Neural cell (in vitro differentiated cells): ENCODE data around the gene MATN3. TPM values are rescaled to one million over a fixed set of nuclear protein-coding genes. Genes with fewer than 3 reads are reported as not detected.

Source experiments
- H2AFZ ChIP-seq: fragments of 200-600, 300-800 bp; sonication (generic), shearing (Covaris generic); 2 replicates; pipeline ENCODE4 v1.6.0; 2014; ENCODE audit warnings: low read depth, mild to moderate bottlenecking, antibody characterized with exemption, low read length, moderate library complexity
- H3F3A ChIP-seq: fragments of 200-600 bp; shearing (Covaris generic); 2 replicates; pipeline ENCODE4 v1.6.1; 2016; ENCODE audit warnings: mild to moderate bottlenecking, moderate library complexity, mixed read lengths, antibody characterized with exemption, low read length; ENCODE audit not compliant: insufficient read depth, poor library complexity, severe bottlenecking
- H3K27ac ChIP-seq: fragments of 200-600, 300-800 bp; sonication (generic), shearing (Covaris generic); 2 replicates; pipeline ENCODE4 v1.5.1; 2014; ENCODE audit warnings: mild to moderate bottlenecking, low read length, moderate library complexity
- H3K27me3 ChIP-seq: fragments of 300-800, 200-600 bp; sonication (generic), shearing (Covaris generic); 2 replicates; pipeline ENCODE4 v1.6.0; 2014; ENCODE audit warnings: mild to moderate bottlenecking, low read depth, low read length, moderate library complexity; ENCODE audit not compliant: insufficient read depth
- H3K36me3 ChIP-seq: fragments of 300-800, 200-600 bp; sonication (generic), shearing (Covaris generic); 2 replicates; pipeline ENCODE4 v1.5.1; 2014; ENCODE audit warnings: mild to moderate bottlenecking, antibody characterized with exemption, low read length, moderate library complexity; ENCODE audit not compliant: insufficient read depth
- H3K4me2 ChIP-seq: fragments of 300-800, 200-600 bp; sonication (generic), shearing (Covaris generic); 2 replicates; pipeline ENCODE4 v1.6.0; 2014; ENCODE audit warnings: mild to moderate bottlenecking, low read length
- H3K4me3 ChIP-seq: fragments of 300-800, 200-600 bp; sonication (generic), shearing (Covaris generic); 2 replicates; pipeline ENCODE4 v1.5.1; 2014; ENCODE audit warnings: mild to moderate bottlenecking, low read length, moderate library complexity
- H3K79me2 ChIP-seq: fragments of 200-600 bp; shearing (Covaris generic); replicated peaks from 2 replicates; pipeline ENCODE4 v1.6.0; 2014; ENCODE audit warnings: mild to moderate bottlenecking, low read length, moderate library complexity; ENCODE audit not compliant: insufficient read depth
- H3K9ac ChIP-seq: fragments of 300-800, 200-600 bp; sonication (generic), shearing (Covaris generic); 2 replicates; pipeline ENCODE4 v1.6.1; 2016; ENCODE audit warnings: mild to moderate bottlenecking, low read length, mixed read lengths
- H3K9me2 ChIP-seq: fragments of 200-600 bp; shearing (Covaris generic); 2 replicates; pipeline ENCODE4 v1.6.1; 2016; ENCODE audit warnings: mild to moderate bottlenecking, low read length, mixed read lengths; ENCODE audit not compliant: insufficient read depth
- H3K9me3 ChIP-seq: fragments of 200-600, 300-800 bp; sonication (generic), shearing (Covaris generic); 2 replicates; pipeline ENCODE4 v1.6.1; 2016; ENCODE audit warnings: mild to moderate bottlenecking, mixed run types, low read length, moderate library complexity, mixed read lengths
- H4K20me1 ChIP-seq: fragments of 200-600 bp; shearing (Covaris generic); 2 replicates; pipeline ENCODE4 v1.6.1; 2016; ENCODE audit warnings: mild to moderate bottlenecking, mixed run types; ENCODE audit not compliant: insufficient read depth
- CTCF ChIP-seq: fragments of 450-650 bp; IDR thresholded peaks from 2 replicates; pipeline ENCODE4 v1.5.1; 2014; ENCODE audit warnings: antibody characterized with exemption, mild to moderate bottlenecking, moderate library complexity; ENCODE audit not compliant: poor library complexity, severe bottlenecking
- EP300 ChIP-seq: fragments of 450-650 bp; conservative IDR thresholded peaks from 2 replicates; pipeline ENCODE4 v1.6.1; 2014; ENCODE audit warnings: antibody characterized with exemption, mild to moderate bottlenecking, moderate library complexity; ENCODE audit not compliant: poor library complexity, severe bottlenecking
- EZH2 ChIP-seq: fragments of 200-600, 300-800 bp; shearing (Covaris generic), sonication (generic); IDR thresholded peaks from 2 replicates; pipeline ENCODE4 v1.6.1; 2014; ENCODE audit warnings: antibody characterized with exemption, low read length, borderline replicate concordance, mild to moderate bottlenecking; ENCODE audit not compliant: insufficient read depth, poor library complexity, severe bottlenecking
- MXI1 ChIP-seq: fragments of 450-650 bp; conservative IDR thresholded peaks from 2 replicates; pipeline ENCODE4 v1.6.1; 2014; ENCODE audit warnings: antibody characterized with exemption, mild to moderate bottlenecking; ENCODE audit not compliant: poor library complexity, severe bottlenecking
- POLR2AphosphoS5 ChIP-seq: IDR thresholded peaks from 2 replicates; pipeline ENCODE4 v1.6.1; 2012
- RAD21 ChIP-seq: fragments of 450-650 bp; conservative IDR thresholded peaks from 2 replicates; pipeline ENCODE4 v1.6.1; 2014; ENCODE audit warnings: antibody characterized with exemption, mild to moderate bottlenecking, moderate library complexity
- REST ChIP-seq: IDR thresholded peaks from 2 replicates; pipeline ENCODE4 v1.6.1; 2012; ENCODE audit warnings: borderline replicate concordance
- SMC3 ChIP-seq: fragments of 450-650 bp; conservative IDR thresholded peaks from 2 replicates; pipeline ENCODE4 v1.6.1; 2014; ENCODE audit warnings: antibody characterized with exemption, mild to moderate bottlenecking, moderate library complexity; ENCODE audit not compliant: poor library complexity
- TAF1 ChIP-seq: IDR thresholded peaks from 2 replicates; pipeline ENCODE4 v1.6.1; 2012; ENCODE audit warnings: low read depth
- polyA plus RNA-seq: library from polyadenylated mRNA; depleted of rRNA; stranded (reverse); fragments of >200 nt; gene quantifications from 2 replicates; pipeline ENCODE4 v1.2.3, GENCODE V29; 2014

The MATN3 gene
- polyA plus RNA-seq, 1 donor from 2014 or later = 0.90 TPM

GRCh38 chr2:20050104-20050645, 37.7 kb upstream of the MATN3 start:
- Histone ChIP-seq H3F3A (peaks cover 4% of the 10 kb centered on the region), H3K79me2 (peaks cover 54% of the 10 kb centered on the region), H4K20me1 (no peaks in the 10 kb centered on the region), H3K4me2 (peak overlapping the region; percentile 66), H3K27ac (peak overlapping the region; percentile 50), H3K36me3 (no peaks in the 10 kb centered on the region), H3K9me3 (no peaks in the 10 kb centered on the region), H3K9ac (peak overlapping the region; percentile 67), H3K27me3 (no peaks in the 10 kb centered on the region), H3K4me3 (peak overlapping the region; percentile 79), H3K9me2 (no peaks in the 10 kb centered on the region), H2AFZ (peak overlapping the region; percentile 35)
- peak; percentile 12 for TF ChIP-seq POLR2AphosphoS5
- TF ChIP-seq MXI1 = peak; percentile 16
- TF ChIP-seq SMC3 = no peak

GRCh38 chr2:20049637-20050036, 37.2 kb upstream of the MATN3 start:
- H3K9me2 ChIP-seq = no peaks in the 10 kb centered on the region
- peaks cover 4% of the 10 kb centered on the region for H3F3A ChIP-seq
- peak overlapping the region; percentile 35 for H2AFZ ChIP-seq
- H3K79me2 ChIP-seq = peaks cover 59% of the 10 kb centered on the region
- H3K9ac ChIP-seq = peak overlapping the region; percentile 67
- H3K9me3 ChIP-seq = no peaks in the 10 kb centered on the region
- no peaks in the 10 kb centered on the region for H3K36me3 ChIP-seq
- peak overlapping the region; percentile 66 for H3K4me2 ChIP-seq
- H4K20me1 ChIP-seq = no peaks in the 10 kb centered on the region
- H3K4me3 ChIP-seq = peak overlapping the region; percentile 79
- TF ChIP-seq CTCF (no peak), SMC3 (no peak), EP300 (no peak), TAF1 (no peak), POLR2AphosphoS5 (no peak), RAD21 (no peak), EZH2 (no peak), MXI1 (no peak), REST (no peak)
- peak overlapping the region; percentile 50 for H3K27ac ChIP-seq
- no peaks in the 10 kb centered on the region for H3K27me3 ChIP-seq
